HepG2 (cell line): ENCODE data around the gene CDCA5. TPM values are rescaled to one million over a fixed set of nuclear protein-coding genes. Genes with fewer than 3 reads are reported as not detected.

Source experiments
- MEF2D ChIP-seq: sonication (generic); formaldehyde crosslinking; IDR thresholded peaks from 2 replicates; pipeline ENCODE4 v1.5.1; 2020; ENCODE audit warnings: mild to moderate bottlenecking, missing genetic modification reagents
- PAX8 ChIP-seq: sonication (generic); formaldehyde crosslinking; IDR thresholded peaks from 2 replicates; pipeline ENCODE4 v1.8.0; 2022; ENCODE audit warnings: mild to moderate bottlenecking, missing genetic modification reagents, borderline replicate concordance
- SP2 ChIP-seq: sonication (generic); formaldehyde crosslinking; IDR thresholded peaks from 2 replicates; pipeline ENCODE4 v1.5.1; 2020; ENCODE audit warnings: mild to moderate bottlenecking, missing genetic modification reagents
- SP4 ChIP-seq: sonication (generic); formaldehyde crosslinking; IDR thresholded peaks from 2 replicates; pipeline ENCODE4 v1.8.1; 2023; ENCODE audit warnings: mild to moderate bottlenecking, missing genetic modification reagents
- SP5 ChIP-seq: IDR thresholded peaks from 2 replicates; pipeline ENCODE4 v1.6.1; 2016; ENCODE audit warnings: low read depth, borderline replicate concordance
- SRSF9 ChIP-seq: fragments of 200-400 bp; formaldehyde crosslinking; IDR thresholded peaks from 2 replicates; pipeline ENCODE4 v1.6.1; 2018; ENCODE audit warnings: borderline replicate concordance, mild to moderate bottlenecking, low read depth, low read length; ENCODE audit not compliant: insufficient read depth, poor library complexity, severe bottlenecking
- TEAD2 ChIP-seq: sonication (generic); formaldehyde crosslinking; IDR thresholded peaks from 2 replicates; pipeline ENCODE4 v1.9.0; 2021; ENCODE audit warnings: missing genetic modification reagents
- ZFP36L1 ChIP-seq: sonication (generic); formaldehyde crosslinking; IDR thresholded peaks from 2 replicates; pipeline ENCODE4 v1.8.0; 2022; ENCODE audit warnings: mild to moderate bottlenecking, missing genetic modification reagents, moderate library complexity
- ZNF441 ChIP-seq: sonication (generic); formaldehyde crosslinking; IDR thresholded peaks from 2 replicates; pipeline ENCODE4 v1.7.0; 2021; ENCODE audit warnings: missing genetic modification reagents, borderline replicate concordance
- ZNF788 ChIP-seq: sonication (generic); formaldehyde crosslinking; IDR thresholded peaks from 2 replicates; pipeline ENCODE4 v1.5.0; 2020; ENCODE audit warnings: mild to moderate bottlenecking, missing genetic modification reagents, borderline replicate concordance
- polyA plus RNA-seq, 8 experiments: library from polyadenylated mRNA; depleted of rRNA in 3 of 8; stranded (reverse) in 7 of 8; unstranded in 1 of 8; fragments of >200 nt; fragmentation: Illumina TruSeq in 4 of 8; extraction: Trizol in 4 of 8; gene quantifications; 2 replicates each; pipeline versions ENCODE4 v1.2.1 to v1.2.3, GENCODE V29; 2011 to 2016; ENCODE audit warnings: low read depth in 4 of 8, missing spikeins in 1 of 8, mixed read lengths in 1 of 8; ENCODE audit not compliant: insufficient read depth in 1 of 8
- total RNA-seq, 5 experiments: library from RNA; depleted of rRNA; stranded (reverse); fragments of >200 nt; fragmentation: Illumina TruSeq; extraction: Trizol; gene quantifications; 2 replicates each; pipeline ENCODE4 v1.2.3, GENCODE V29; 2016; ENCODE audit warnings: low read depth in 1 of 5
- TF ChIP-seq, protein P1 (sequence below): sonication (generic); formaldehyde crosslinking; conservative IDR thresholded peaks from 2 replicates; pipeline ENCODE4 v1.5.0; 2020; ENCODE audit warnings: missing genetic modification reagents
- TF ChIP-seq, protein P2 (sequence below): IDR thresholded peaks from 2 replicates; pipeline ENCODE4 v1.4.0; 2020; ENCODE audit warnings: mild to moderate bottlenecking, missing genetic modification reagents
- TF ChIP-seq, protein P3 (sequence below): sonication (generic); formaldehyde crosslinking; IDR thresholded peaks from 2 replicates; pipeline ENCODE4 v1.4.0; 2020; ENCODE audit warnings: mild to moderate bottlenecking, low read depth, missing genetic modification reagents
- TF ChIP-seq, protein P4 (sequence below): sonication (generic); formaldehyde crosslinking; conservative IDR thresholded peaks from 2 replicates; pipeline ENCODE4 v1.4.0; 2020; ENCODE audit warnings: missing genetic modification reagents
- TF ChIP-seq, protein P5 (sequence below): sonication (generic); formaldehyde crosslinking; IDR thresholded peaks from 2 replicates; pipeline ENCODE4 v1.8.0; 2022; ENCODE audit warnings: missing genetic modification reagents, mild to moderate bottlenecking, borderline replicate concordance

CDCA5 gene
- total and polyA plus RNA-seq, 2 of the 13 experiments (the other 11 are each of a cell fraction or from before 2014, with no cell fraction given) = 13.5 to 50.6 TPM

DNA sequence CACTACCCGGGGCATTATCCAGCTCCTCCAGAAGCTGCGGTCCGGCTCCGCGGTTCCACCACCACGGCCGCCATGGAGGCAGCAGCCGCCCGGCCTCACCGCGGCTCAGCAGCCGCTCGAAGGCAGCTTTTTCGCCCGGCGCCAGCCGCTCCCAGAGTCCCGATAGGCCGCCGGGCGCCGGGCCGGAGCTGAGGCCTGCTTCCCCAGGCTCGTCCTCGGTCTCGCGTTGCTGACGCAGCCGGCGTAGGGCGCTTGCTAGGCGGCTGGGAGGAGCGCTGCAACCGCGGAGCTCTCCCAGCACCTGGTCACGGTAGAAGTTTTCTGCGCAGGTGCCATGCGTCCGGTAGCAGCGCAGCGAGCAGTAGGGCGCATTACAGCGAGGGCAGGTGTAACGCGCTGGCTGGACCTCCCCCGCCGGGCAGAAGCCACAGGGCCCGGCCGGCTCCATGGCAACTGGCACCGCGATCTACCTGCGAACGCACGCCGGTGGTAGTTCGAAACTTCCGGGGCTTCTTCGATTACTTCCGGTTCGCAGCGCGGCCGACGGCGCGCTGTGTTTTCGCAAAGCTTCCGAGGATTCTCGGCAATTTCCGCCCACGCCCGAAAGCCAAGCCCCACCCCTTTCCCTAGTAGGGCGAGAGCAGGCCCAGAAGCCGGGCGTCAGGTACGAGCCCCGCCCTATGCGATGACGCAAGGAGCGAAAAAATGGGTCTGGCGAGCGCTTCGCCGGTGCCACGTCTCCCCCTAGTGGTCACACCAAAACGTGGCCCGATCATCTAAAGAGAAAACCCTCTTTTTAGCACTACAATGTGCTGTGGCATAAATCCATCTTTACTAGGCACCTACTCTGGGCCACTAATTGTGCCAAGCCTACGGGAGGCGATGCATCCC is 33.6 kb upstream of the CDCA5 start, which contains the start of gene ZNHIT2 (continued):
- TF ChIP-seq, protein P1, sequence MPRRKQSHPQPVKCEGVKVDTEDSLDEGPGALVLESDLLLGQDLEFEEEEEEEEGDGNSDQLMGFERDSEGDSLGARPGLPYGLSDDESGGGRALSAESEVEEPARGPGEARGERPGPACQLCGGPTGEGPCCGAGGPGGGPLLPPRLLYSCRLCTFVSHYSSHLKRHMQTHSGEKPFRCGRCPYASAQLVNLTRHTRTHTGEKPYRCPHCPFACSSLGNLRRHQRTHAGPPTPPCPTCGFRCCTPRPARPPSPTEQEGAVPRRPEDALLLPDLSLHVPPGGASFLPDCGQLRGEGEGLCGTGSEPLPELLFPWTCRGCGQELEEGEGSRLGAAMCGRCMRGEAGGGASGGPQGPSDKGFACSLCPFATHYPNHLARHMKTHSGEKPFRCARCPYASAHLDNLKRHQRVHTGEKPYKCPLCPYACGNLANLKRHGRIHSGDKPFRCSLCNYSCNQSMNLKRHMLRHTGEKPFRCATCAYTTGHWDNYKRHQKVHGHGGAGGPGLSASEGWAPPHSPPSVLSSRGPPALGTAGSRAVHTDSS (CRISPR knock-in tag) = no peak
- TF ChIP-seq, protein P2, sequence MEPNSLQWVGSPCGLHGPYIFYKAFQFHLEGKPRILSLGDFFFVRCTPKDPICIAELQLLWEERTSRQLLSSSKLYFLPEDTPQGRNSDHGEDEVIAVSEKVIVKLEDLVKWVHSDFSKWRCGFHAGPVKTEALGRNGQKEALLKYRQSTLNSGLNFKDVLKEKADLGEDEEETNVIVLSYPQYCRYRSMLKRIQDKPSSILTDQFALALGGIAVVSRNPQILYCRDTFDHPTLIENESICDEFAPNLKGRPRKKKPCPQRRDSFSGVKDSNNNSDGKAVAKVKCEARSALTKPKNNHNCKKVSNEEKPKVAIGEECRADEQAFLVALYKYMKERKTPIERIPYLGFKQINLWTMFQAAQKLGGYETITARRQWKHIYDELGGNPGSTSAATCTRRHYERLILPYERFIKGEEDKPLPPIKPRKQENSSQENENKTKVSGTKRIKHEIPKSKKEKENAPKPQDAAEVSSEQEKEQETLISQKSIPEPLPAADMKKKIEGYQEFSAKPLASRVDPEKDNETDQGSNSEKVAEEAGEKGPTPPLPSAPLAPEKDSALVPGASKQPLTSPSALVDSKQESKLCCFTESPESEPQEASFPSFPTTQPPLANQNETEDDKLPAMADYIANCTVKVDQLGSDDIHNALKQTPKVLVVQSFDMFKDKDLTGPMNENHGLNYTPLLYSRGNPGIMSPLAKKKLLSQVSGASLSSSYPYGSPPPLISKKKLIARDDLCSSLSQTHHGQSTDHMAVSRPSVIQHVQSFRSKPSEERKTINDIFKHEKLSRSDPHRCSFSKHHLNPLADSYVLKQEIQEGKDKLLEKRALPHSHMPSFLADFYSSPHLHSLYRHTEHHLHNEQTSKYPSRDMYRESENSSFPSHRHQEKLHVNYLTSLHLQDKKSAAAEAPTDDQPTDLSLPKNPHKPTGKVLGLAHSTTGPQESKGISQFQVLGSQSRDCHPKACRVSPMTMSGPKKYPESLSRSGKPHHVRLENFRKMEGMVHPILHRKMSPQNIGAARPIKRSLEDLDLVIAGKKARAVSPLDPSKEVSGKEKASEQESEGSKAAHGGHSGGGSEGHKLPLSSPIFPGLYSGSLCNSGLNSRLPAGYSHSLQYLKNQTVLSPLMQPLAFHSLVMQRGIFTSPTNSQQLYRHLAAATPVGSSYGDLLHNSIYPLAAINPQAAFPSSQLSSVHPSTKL (CRISPR knock-in tag) = 0 out of 2 replicates have a peak, but pooled peaks have one; percentile 12
- 0 out of 2 replicates have a peak, but pooled peaks have one; percentile 16 for TF ChIP-seq SP5 (CRISPR knock-in tag)
- no peak for TF ChIP-seq ZFP36L1 (CRISPR knock-in tag)
- TF ChIP-seq SP4 (CRISPR knock-in tag) = peak; percentile 75
- no peak for TF ChIP-seq TEAD2 (CRISPR knock-in tag)
- TF ChIP-seq, protein P3, sequence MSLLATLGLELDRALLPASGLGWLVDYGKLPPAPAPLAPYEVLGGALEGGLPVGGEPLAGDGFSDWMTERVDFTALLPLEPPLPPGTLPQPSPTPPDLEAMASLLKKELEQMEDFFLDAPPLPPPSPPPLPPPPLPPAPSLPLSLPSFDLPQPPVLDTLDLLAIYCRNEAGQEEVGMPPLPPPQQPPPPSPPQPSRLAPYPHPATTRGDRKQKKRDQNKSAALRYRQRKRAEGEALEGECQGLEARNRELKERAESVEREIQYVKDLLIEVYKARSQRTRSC = peak; percentile 89; the same call in 1 of the 2 replicates
- peak; percentile 75 for TF ChIP-seq MEF2D (CRISPR knock-in tag)
- 0 out of 2 replicates have a peak, but pooled peaks have one; percentile 53 for TF ChIP-seq PAX8 (CRISPR knock-in tag)
- peak; percentile 82; the same call in 1 of the 2 replicates for TF ChIP-seq ZNF788
- TF ChIP-seq, protein P4, sequence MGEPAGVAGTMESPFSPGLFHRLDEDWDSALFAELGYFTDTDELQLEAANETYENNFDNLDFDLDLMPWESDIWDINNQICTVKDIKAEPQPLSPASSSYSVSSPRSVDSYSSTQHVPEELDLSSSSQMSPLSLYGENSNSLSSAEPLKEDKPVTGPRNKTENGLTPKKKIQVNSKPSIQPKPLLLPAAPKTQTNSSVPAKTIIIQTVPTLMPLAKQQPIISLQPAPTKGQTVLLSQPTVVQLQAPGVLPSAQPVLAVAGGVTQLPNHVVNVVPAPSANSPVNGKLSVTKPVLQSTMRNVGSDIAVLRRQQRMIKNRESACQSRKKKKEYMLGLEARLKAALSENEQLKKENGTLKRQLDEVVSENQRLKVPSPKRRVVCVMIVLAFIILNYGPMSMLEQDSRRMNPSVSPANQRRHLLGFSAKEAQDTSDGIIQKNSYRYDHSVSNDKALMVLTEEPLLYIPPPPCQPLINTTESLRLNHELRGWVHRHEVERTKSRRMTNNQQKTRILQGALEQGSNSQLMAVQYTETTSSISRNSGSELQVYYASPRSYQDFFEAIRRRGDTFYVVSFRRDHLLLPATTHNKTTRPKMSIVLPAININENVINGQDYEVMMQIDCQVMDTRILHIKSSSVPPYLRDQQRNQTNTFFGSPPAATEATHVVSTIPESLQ (CRISPR knock-in tag) = no peak
- TF ChIP-seq, protein P5, sequence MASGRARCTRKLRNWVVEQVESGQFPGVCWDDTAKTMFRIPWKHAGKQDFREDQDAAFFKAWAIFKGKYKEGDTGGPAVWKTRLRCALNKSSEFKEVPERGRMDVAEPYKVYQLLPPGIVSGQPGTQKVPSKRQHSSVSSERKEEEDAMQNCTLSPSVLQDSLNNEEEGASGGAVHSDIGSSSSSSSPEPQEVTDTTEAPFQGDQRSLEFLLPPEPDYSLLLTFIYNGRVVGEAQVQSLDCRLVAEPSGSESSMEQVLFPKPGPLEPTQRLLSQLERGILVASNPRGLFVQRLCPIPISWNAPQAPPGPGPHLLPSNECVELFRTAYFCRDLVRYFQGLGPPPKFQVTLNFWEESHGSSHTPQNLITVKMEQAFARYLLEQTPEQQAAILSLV (CRISPR knock-in tag) = 0 out of 2 replicates have a peak, but pooled peaks have one; percentile 4
- TF ChIP-seq SRSF9 = no peak
- TF ChIP-seq ZNF441 (CRISPR knock-in tag) = no peak
- peak; percentile 51 for TF ChIP-seq SP2
